ENCODE data around the gene FAM234B.

FAM234B gene

DNA sequence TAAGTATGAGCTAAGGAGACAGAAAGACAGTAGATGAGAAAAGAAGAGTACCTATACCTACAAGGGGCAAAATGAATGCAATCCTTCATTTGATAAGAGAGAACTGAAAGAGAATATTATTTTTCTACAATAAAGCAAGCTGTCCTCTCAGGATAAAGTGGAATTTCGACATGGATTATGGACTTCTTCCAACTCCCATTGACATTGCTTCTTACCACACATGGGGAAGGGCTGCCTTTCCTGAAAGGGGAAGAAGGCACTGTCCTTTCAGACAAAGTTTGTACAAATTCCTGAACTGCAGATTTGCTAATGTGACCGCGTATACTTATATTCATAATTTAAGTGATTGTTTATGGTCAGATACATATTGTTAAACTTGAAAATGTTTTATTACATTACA, 39.8 kb upstream of the FAM234B start:
- H3K27me3 ChIP-seq (ENCODE audit: insufficient read depth, low read length, poor library complexity, severe bottlenecking), result no peaks in the 10 kb centered on the region
- H3K4me1 ChIP-seq (ENCODE audit: insufficient read depth, low read length, poor library complexity, severe bottlenecking), result peaks cover 12% of the 10 kb centered on the region
- no peaks in the 10 kb centered on the region for H3K36me3 ChIP-seq (ENCODE audit: insufficient read depth, low read length)
- H3K4me3 ChIP-seq (ENCODE audit: low read length, poor library complexity, severe bottlenecking), result no peak overlapping the region
- H2AFZ ChIP-seq (ENCODE audit: low read length), result no peak overlapping the region
- H3K9me2 ChIP-seq (replicated peaks; ENCODE audit: low read depth, low read length), result no peaks in the 10 kb centered on the region
- TF ChIP-seq, protein P1, sequence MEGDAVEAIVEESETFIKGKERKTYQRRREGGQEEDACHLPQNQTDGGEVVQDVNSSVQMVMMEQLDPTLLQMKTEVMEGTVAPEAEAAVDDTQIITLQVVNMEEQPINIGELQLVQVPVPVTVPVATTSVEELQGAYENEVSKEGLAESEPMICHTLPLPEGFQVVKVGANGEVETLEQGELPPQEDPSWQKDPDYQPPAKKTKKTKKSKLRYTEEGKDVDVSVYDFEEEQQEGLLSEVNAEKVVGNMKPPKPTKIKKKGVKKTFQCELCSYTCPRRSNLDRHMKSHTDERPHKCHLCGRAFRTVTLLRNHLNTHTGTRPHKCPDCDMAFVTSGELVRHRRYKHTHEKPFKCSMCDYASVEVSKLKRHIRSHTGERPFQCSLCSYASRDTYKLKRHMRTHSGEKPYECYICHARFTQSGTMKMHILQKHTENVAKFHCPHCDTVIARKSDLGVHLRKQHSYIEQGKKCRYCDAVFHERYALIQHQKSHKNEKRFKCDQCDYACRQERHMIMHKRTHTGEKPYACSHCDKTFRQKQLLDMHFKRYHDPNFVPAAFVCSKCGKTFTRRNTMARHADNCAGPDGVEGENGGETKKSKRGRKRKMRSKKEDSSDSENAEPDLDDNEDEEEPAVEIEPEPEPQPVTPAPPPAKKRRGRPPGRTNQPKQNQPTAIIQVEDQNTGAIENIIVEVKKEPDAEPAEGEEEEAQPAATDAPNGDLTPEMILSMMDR (conservative IDR thresholded peaks at IDR 0.05; ENCODE audit: low read length), result no peak
- TF ChIP-seq EZH2phosphoT487 (IDR thresholded peaks at IDR 0.05; ENCODE audit: borderline replicate concordance), result no peak
- no peaks in the 10 kb centered on the region for H3K9me3 ChIP-seq (ENCODE audit: insufficient read depth, low read depth, low read length)
- no peaks in the 10 kb centered on the region for H4K20me1 ChIP-seq (ENCODE audit: insufficient read depth, low read length, poor library complexity, severe bottlenecking)
- no peak overlapping the region for H3K9ac ChIP-seq (ENCODE audit: low read depth, low read length, poor library complexity, severe bottlenecking)
- H3F3A ChIP-seq (ENCODE audit: low read depth), result no peaks in the 10 kb centered on the region
- H3K79me2 ChIP-seq (ENCODE audit: insufficient read depth, low read length), result no peaks in the 10 kb centered on the region
- H3K4me2 ChIP-seq (ENCODE audit: low read depth, low read length, poor library complexity, severe bottlenecking), result no peak overlapping the region

DNA sequence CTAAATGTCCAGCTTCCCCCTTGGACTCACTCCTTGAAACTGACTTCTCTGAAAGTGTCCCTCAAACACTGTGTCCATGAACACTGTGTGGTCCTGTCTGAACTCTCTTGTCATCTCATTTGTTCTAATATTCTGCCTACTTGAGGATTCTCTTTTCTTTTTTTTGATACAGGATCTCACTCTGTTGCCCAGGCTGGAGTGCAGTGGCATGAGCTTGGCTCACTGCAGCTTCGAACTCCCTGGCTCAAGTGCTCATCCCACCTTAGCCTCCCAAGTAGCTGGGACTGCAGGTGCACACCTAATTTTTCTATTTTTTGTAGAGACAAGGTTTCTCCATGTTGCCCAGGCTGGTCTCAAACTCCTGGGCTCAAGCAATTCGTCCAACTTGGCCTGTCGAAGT, 39.2 kb upstream of the FAM234B start:
- Histone ChIP-seq H3K4me2 (ENCODE audit: low read depth, low read length, poor library complexity, severe bottlenecking) (no peak overlapping the region), H3F3A (ENCODE audit: low read depth) (no peaks in the 10 kb centered on the region), H3K4me3 (ENCODE audit: low read length, poor library complexity, severe bottlenecking) (no peak overlapping the region), H3K9me2 (replicated peaks; ENCODE audit: low read depth, low read length) (no peaks in the 10 kb centered on the region), H3K36me3 (ENCODE audit: insufficient read depth, low read length) (no peaks in the 10 kb centered on the region), H3K79me2 (ENCODE audit: insufficient read depth, low read length) (no peaks in the 10 kb centered on the region), H3K27me3 (ENCODE audit: insufficient read depth, low read length, poor library complexity, severe bottlenecking) (no peaks in the 10 kb centered on the region), H4K20me1 (ENCODE audit: insufficient read depth, low read length, poor library complexity, severe bottlenecking) (no peaks in the 10 kb centered on the region), H2AFZ (ENCODE audit: low read length) (no peak overlapping the region), H3K9ac (ENCODE audit: low read depth, low read length, poor library complexity, severe bottlenecking) (no peak overlapping the region), H3K9me3 (ENCODE audit: insufficient read depth, low read depth, low read length) (no peaks in the 10 kb centered on the region), H3K4me1 (ENCODE audit: insufficient read depth, low read length, poor library complexity, severe bottlenecking) (peaks cover 6% of the 10 kb centered on the region)
- TF ChIP-seq, protein P1 (conservative IDR thresholded peaks at IDR 0.05; ENCODE audit: low read length), result no peak
- TF ChIP-seq EZH2phosphoT487 (IDR thresholded peaks at IDR 0.05; ENCODE audit: borderline replicate concordance), result no peak

DNA sequence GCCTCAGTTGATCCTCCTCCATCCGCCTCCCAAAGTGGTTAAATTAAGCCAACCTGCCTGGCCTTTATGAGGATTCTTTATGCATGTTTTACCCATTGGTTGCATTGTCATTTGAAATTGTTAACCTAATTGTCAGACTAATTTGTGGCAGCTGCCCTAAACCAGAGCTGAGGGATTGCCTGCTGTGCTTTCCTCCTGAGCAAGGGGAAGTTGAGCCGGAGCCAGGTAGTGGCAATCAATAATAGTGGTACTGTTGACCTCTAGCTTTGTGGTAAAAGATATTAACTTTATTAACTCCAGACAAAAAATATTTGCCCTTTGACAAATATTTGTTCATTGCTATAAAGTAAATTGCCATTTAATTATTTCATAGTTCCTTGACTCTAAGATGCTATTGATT, 38.5 kb upstream of the FAM234B start:
- Histone ChIP-seq H2AFZ (ENCODE audit: low read length) (no peak overlapping the region), H4K20me1 (ENCODE audit: insufficient read depth, low read length, poor library complexity, severe bottlenecking) (no peaks in the 10 kb centered on the region), H3F3A (ENCODE audit: low read depth) (no peaks in the 10 kb centered on the region), H3K9me2 (replicated peaks; ENCODE audit: low read depth, low read length) (no peaks in the 10 kb centered on the region), H3K4me1 (ENCODE audit: insufficient read depth, low read length, poor library complexity, severe bottlenecking) (peaks cover 6% of the 10 kb centered on the region), H3K4me2 (ENCODE audit: low read depth, low read length, poor library complexity, severe bottlenecking) (no peak overlapping the region), H3K79me2 (ENCODE audit: insufficient read depth, low read length) (no peaks in the 10 kb centered on the region), H3K4me3 (ENCODE audit: low read length, poor library complexity, severe bottlenecking) (no peak overlapping the region), H3K36me3 (ENCODE audit: insufficient read depth, low read length) (no peaks in the 10 kb centered on the region), H3K9ac (ENCODE audit: low read depth, low read length, poor library complexity, severe bottlenecking) (no peak overlapping the region), H3K27me3 (ENCODE audit: insufficient read depth, low read length, poor library complexity, severe bottlenecking) (no peaks in the 10 kb centered on the region), H3K9me3 (ENCODE audit: insufficient read depth, low read depth, low read length) (no peaks in the 10 kb centered on the region)
- no peak for TF ChIP-seq EZH2phosphoT487 (IDR thresholded peaks at IDR 0.05; ENCODE audit: borderline replicate concordance)
- TF ChIP-seq, protein P1 (conservative IDR thresholded peaks at IDR 0.05; ENCODE audit: low read length), result no peak
